Endothelial cell of umbilical vein (primary cell): Measurements from ENCODE around the gene DRD1. TPM values are rescaled to one million over a fixed set of nuclear protein-coding genes. Genes with fewer than 3 reads are reported as not detected.

Source experiments
- BruUV-seq: library from RNA; stranded (reverse); fragments of 400-500 nt; replicated peaks from 2 replicates; lab custom pipeline; 2021; lab: Mats Ljungman, UMichigan
- CTCF ChIA-PET: fragments of 300-600, 350-600 bp; sonication (Branson Sonifier 250); formaldehyde crosslinking; loops from one replicate; lab custom pipeline; 2021; ENCODE audit warnings: antibody characterized with exemption, inconsistent platforms; lab: Charles Lee
- POLR2A ChIA-PET: fragments of 300-600, 350-600 bp; sonication (Branson Sonifier 250); formaldehyde crosslinking; loops from one replicate; lab custom pipeline; 2021; ENCODE audit warnings: antibody characterized with exemption, inconsistent platforms; lab: Charles Lee
- DNase-seq: peaks from one replicate; pipeline ENCODE4 v3.0.0-alpha.2; 2011; ENCODE audit warnings: low read depth, low spot score
- FAIRE-seq: peaks from 2 replicates; lab custom pipeline; 2011; peaks lifted over from hg19 to GRCh38; lab: Jason Lieb, UNC
- H2AFZ ChIP-seq: 2 replicates; pipeline ENCODE4 v1.6.0; 2012; ENCODE audit warnings: low read depth, low read length, control low read depth, inconsistent platforms
- H3K27ac ChIP-seq: 2 replicates; pipeline ENCODE4 v1.5.1; 2011; ENCODE audit warnings: low read depth, mild to moderate bottlenecking, control low read depth, low read length, moderate library complexity; ENCODE audit not compliant: insufficient read depth
- H3K27me3 ChIP-seq, 2 experiments: 2 replicates each; pipeline versions ENCODE4 v1.6.0 to v1.6.1; 2011; ENCODE audit warnings: low read length in 2 of 2, mixed read lengths in 1 of 2; ENCODE audit not compliant: control insufficient read depth in 2 of 2, insufficient read depth in 2 of 2
- H3K36me3 ChIP-seq, 2 experiments: 2 replicates in 1 of 2; 3 replicates in 1 of 2; pipeline ENCODE4 v1.5.1; 2011; ENCODE audit warnings: low read length in 2 of 2, mild to moderate bottlenecking in 1 of 2, moderate library complexity in 1 of 2; ENCODE audit not compliant: control insufficient read depth in 2 of 2, insufficient read depth in 2 of 2; ENCODE audit errors: extremely low read depth in 1 of 2
- H3K4me1 ChIP-seq: 3 replicates; pipeline ENCODE4 v1.5.1; 2011; ENCODE audit warnings: mild to moderate bottlenecking, low read length; ENCODE audit not compliant: control insufficient read depth, insufficient read depth; ENCODE audit errors: extremely low read depth
- H3K4me2 ChIP-seq: 2 replicates; pipeline ENCODE4 v1.6.1; 2011; ENCODE audit warnings: low read length, control low read depth, mixed read lengths; ENCODE audit not compliant: insufficient read depth
- H3K4me3 ChIP-seq, 3 experiments: fragments of 200-600 bp in 1 of 3; sonication (generic), shearing (Covaris generic) in 1 of 3; replicated peaks in 1 of 3; 2 replicates each; pipeline ENCODE4 v1.5.1; 2011 to 2016; ENCODE audit warnings: control low read depth in 3 of 3, low read length in 3 of 3, mild to moderate bottlenecking in 2 of 3, inconsistent platforms in 1 of 3, low read depth in 1 of 3, moderate library complexity in 1 of 3; ENCODE audit not compliant: insufficient read depth in 1 of 3
- H3K79me2 ChIP-seq: 2 replicates; pipeline ENCODE4 v1.6.0; 2012; ENCODE audit warnings: low read length, inconsistent platforms; ENCODE audit not compliant: control insufficient read depth, insufficient read depth
- H3K9ac ChIP-seq: replicated peaks from 2 replicates; pipeline ENCODE3; 2011; ENCODE audit warnings: low read length, control low read depth; ENCODE audit not compliant: insufficient read depth; ENCODE audit errors: extremely low read depth
- H3K9me1 ChIP-seq: replicated peaks from 3 replicates; pipeline ENCODE4 v1.6.0; 2011; ENCODE audit warnings: mild to moderate bottlenecking, low read length; ENCODE audit not compliant: control insufficient read depth, insufficient read depth; ENCODE audit errors: extremely low read depth
- H3K9me3 ChIP-seq: replicated peaks from 2 replicates; pipeline ENCODE4 v1.5.1; 2012; ENCODE audit warnings: low read length, inconsistent platforms; ENCODE audit not compliant: control insufficient read depth, insufficient read depth
- H4K20me1 ChIP-seq: replicated peaks from 2 replicates; pipeline ENCODE3; 2011; ENCODE audit warnings: mild to moderate bottlenecking, low read length; ENCODE audit not compliant: control insufficient read depth, insufficient read depth; ENCODE audit errors: extremely low read depth
- EZH2 ChIP-seq: IDR thresholded peaks from 2 replicates; pipeline ENCODE4 v1.6.1; 2012; ENCODE audit warnings: borderline replicate concordance, low read depth, mild to moderate bottlenecking, moderate library complexity, low read length, inconsistent platforms; ENCODE audit not compliant: severe bottlenecking
- FOS ChIP-seq: IDR thresholded peaks from 2 replicates; pipeline ENCODE4 v1.6.1; 2011; ENCODE audit warnings: mild to moderate bottlenecking, low read length, moderate library complexity, borderline replicate concordance; ENCODE audit not compliant: insufficient read depth
- GATA2 ChIP-seq: IDR thresholded peaks from 2 replicates; pipeline ENCODE4 v1.7.0; 2011; ENCODE audit warnings: low read depth, mild to moderate bottlenecking, moderate library complexity, mixed read lengths, low read length; ENCODE audit not compliant: insufficient read length, insufficient read depth
- JUN ChIP-seq: IDR thresholded peaks from 2 replicates; pipeline ENCODE4 v1.6.1; 2011; ENCODE audit warnings: borderline replicate concordance, low read depth; ENCODE audit not compliant: insufficient read length, insufficient read depth
- MYC ChIP-seq: IDR thresholded peaks from one replicate; pipeline ENCODE4 v1.6.1; 2011; ENCODE audit warnings: mild to moderate bottlenecking, low read depth, low read length
- POLR2A ChIP-seq: IDR thresholded peaks from 2 replicates; pipeline ENCODE4 v1.6.1; 2012; ENCODE audit warnings: low read depth, mild to moderate bottlenecking, control low read depth, low read length
- POLR2AphosphoS5 ChIP-seq: IDR thresholded peaks from 2 replicates; pipeline ENCODE4 v1.6.1; 2012; ENCODE audit warnings: low read depth, mild to moderate bottlenecking, control low read depth, low read length, moderate library complexity; ENCODE audit not compliant: insufficient read depth
- dilution Hi-C: fragments of 300-500 bp; cut with MboI; formaldehyde crosslinking; loops from one replicate; pipeline ENCODE4 v1.15.0; 2019; ENCODE audit warnings: low sequenced_read_pairs; ENCODE audit not compliant: extremely low pct_ligation_motif_present
- intact Hi-C: fragments of 100-400 bp; cut with micrococcal nuclease; formaldehyde crosslinking; loops from one replicate; pipeline ENCODE4 v1.10.0; 2022
- polyA plus RNA-seq, 4 experiments: library from polyadenylated mRNA; depleted of rRNA in 3 of 4; stranded (reverse) in 3 of 4; unstranded in 1 of 4; fragments of >200 nt; gene quantifications; 2 replicates each; pipeline versions ENCODE4 v1.2.1 to v1.2.3, GENCODE V29; 2011 to 2012; ENCODE audit warnings: missing spikeins in 1 of 4
- total RNA-seq: library from RNA; stranded (reverse); gene quantifications from 2 replicates; pipeline ENCODE4 v1.2.3, GENCODE V29; 2021
- TF ChIP-seq, protein P1 (sequence below): IDR thresholded peaks from 2 replicates; pipeline ENCODE4 v1.6.1; 2011; ENCODE audit not compliant: insufficient read depth, insufficient read length
- TF ChIP-seq, protein P2 (sequence below), 2 donors: IDR thresholded peaks; 1 replicate in 1 of 2; 2 replicates in 1 of 2; pipeline ENCODE4 v1.5.1; 2011; ENCODE audit warnings: low read length in 2 of 2, mild to moderate bottlenecking in 2 of 2, moderate library complexity in 2 of 2, control low read depth in 1 of 2, inconsistent platforms in 1 of 2, low read depth in 1 of 2; ENCODE audit not compliant: insufficient read depth in 1 of 2; ENCODE audit errors: extremely low read depth in 1 of 2

The DRD1 gene
- total and polyA plus RNA-seq, 2 donors (not counting 3 experiments of a cell fraction or from before 2014, with no cell fraction given) = not detected

DNA sequence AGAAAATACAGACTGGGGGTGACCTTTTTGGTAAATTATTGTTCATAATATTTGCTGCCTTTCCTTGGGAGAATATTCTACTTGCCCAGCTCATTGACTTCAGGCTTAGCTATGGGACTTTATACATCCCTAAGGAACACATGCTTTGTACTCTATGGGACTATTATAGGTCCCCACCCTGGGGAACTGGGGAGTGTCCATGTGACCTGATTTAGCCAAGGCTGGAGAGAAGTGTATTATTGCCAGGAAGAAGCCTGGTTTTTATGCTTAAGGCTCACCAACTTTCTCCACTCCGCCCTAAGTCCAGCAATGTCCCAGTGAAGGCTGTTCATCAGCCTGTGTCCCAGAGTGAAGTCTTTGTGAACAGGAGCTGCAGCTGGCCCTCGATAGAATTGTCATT is 16.6 kb upstream of the DRD1 start:
- ChIA-PET POLR2A (no interaction called here), CTCF (interaction anchor here (1.0 kb wide), 1 partner anchor 14 kb away, joined by 3 read pairs; no protein-coding TSS in a partner anchor)
- dilution Hi-C loops (no loop called here), intact Hi-C loops (no loop called here)
- Histone ChIP-seq H3K27me3 (no peaks in the 10 kb centered on the region), H3K79me2 (no peaks in the 10 kb centered on the region), H2AFZ (no peak overlapping the region), H3K4me1 (no peaks in the 10 kb centered on the region), H3K4me2 (no peak overlapping the region), H3K4me3 (no peak overlapping the region), H4K20me1 (no peaks in the 10 kb centered on the region), H3K9me1 (no peaks in the 10 kb centered on the region), H3K9me3 (no peaks in the 10 kb centered on the region), H3K27ac (no peak overlapping the region), H3K36me3 (no peaks in the 10 kb centered on the region), H3K9ac (no peak overlapping the region)
- DNase-seq (no peak), FAIRE-seq (no peak)
- BruUV-seq = no TSS peak
- TF ChIP-seq POLR2AphosphoS5 = no peak
- TF ChIP-seq MYC = no peak
- no peak for TF ChIP-seq FOS
- TF ChIP-seq JUN = no peak
- TF ChIP-seq EZH2 = no peak
- TF ChIP-seq GATA2 = no peak
- no peak for TF ChIP-seq POLR2A
- TF ChIP-seq, protein P1, sequence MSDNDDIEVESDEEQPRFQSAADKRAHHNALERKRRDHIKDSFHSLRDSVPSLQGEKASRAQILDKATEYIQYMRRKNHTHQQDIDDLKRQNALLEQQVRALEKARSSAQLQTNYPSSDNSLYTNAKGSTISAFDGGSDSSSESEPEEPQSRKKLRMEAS = no peak
- TF ChIP-seq, protein P2, sequence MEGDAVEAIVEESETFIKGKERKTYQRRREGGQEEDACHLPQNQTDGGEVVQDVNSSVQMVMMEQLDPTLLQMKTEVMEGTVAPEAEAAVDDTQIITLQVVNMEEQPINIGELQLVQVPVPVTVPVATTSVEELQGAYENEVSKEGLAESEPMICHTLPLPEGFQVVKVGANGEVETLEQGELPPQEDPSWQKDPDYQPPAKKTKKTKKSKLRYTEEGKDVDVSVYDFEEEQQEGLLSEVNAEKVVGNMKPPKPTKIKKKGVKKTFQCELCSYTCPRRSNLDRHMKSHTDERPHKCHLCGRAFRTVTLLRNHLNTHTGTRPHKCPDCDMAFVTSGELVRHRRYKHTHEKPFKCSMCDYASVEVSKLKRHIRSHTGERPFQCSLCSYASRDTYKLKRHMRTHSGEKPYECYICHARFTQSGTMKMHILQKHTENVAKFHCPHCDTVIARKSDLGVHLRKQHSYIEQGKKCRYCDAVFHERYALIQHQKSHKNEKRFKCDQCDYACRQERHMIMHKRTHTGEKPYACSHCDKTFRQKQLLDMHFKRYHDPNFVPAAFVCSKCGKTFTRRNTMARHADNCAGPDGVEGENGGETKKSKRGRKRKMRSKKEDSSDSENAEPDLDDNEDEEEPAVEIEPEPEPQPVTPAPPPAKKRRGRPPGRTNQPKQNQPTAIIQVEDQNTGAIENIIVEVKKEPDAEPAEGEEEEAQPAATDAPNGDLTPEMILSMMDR (IDR thresholded peaks at IDR 0.05; ENCODE audit: extremely low read depth in 1 of 2, insufficient read depth in 1 of 2, low read depth in 1 of 2, low read length in 2 of 2) = no peak
